Common myeloid progenitor, CD34-positive (primary cell): Measurements from ENCODE around the gene MPIG6B.

Source experiments
- CTCF ChIA-PET: fragments of 350-600 bp; sonication (Branson Sonifier 250); formaldehyde crosslinking; loops from one replicate; lab custom pipeline; 2021; ENCODE audit warnings: antibody characterized with exemption; lab: Charles Lee
- POLR2A ChIA-PET: fragments of 350-600 bp; sonication (Branson Sonifier 250); formaldehyde crosslinking; loops from one replicate; lab custom pipeline; 2021; ENCODE audit warnings: antibody characterized with exemption; lab: Charles Lee
- DNase-seq, 3 donors: peaks; one replicate each; pipeline versions ENCODE4 v3.0.0 to v3.0.0-alpha.2; 2013
- H3K27ac ChIP-seq, 2 experiments: 1 replicate in 1 of 2; 2 replicates in 1 of 2; pipeline ENCODE4 v1.7.0; 2013; ENCODE audit warnings: inconsistent platforms in 2 of 2, low read length in 2 of 2, mild to moderate bottlenecking in 2 of 2, low read depth in 1 of 2, moderate library complexity in 1 of 2; ENCODE audit not compliant: severe bottlenecking in 2 of 2, insufficient read depth in 1 of 2, poor library complexity in 1 of 2
- H3K27me3 ChIP-seq, 5 experiments: replicated peaks in 2 of 5; 1 replicate in 3 of 5; 2 replicates in 2 of 5; pipeline versions ENCODE4 v1.6.1 to v1.7.0; 2013; ENCODE audit warnings: low read length in 4 of 5, mild to moderate bottlenecking in 2 of 5, moderate library complexity in 2 of 5, inconsistent platforms in 1 of 5; ENCODE audit not compliant: insufficient read depth in 5 of 5, control insufficient read depth in 4 of 5
- H3K36me3 ChIP-seq, 4 experiments: 1 replicate in 2 of 4; 2 replicates in 2 of 4; pipeline versions ENCODE4 v1.6.1 to v1.7.0; 2013; ENCODE audit warnings: low read length in 3 of 4, control low read depth in 1 of 4, mild to moderate bottlenecking in 1 of 4; ENCODE audit not compliant: control insufficient read depth in 4 of 4, insufficient read depth in 4 of 4
- H3K4me1 ChIP-seq, 4 experiments: 1 replicate in 3 of 4; 2 replicates in 1 of 4; pipeline versions ENCODE4 v1.6.1 to v1.7.1; 2013; ENCODE audit warnings: low read length in 3 of 4, mild to moderate bottlenecking in 3 of 4, control low read depth in 1 of 4, inconsistent platforms in 1 of 4, moderate library complexity in 1 of 4; ENCODE audit not compliant: control insufficient read depth in 4 of 4, insufficient read depth in 4 of 4; ENCODE audit errors: control extremely low read depth in 1 of 4
- H3K4me3 ChIP-seq, 7 experiments: 1 replicate in 4 of 7; 2 replicates in 3 of 7; pipeline versions ENCODE4 v1.5.1 to v1.7.0; 2013; ENCODE audit warnings: mild to moderate bottlenecking in 7 of 7, low read length in 6 of 7, moderate library complexity in 6 of 7, inconsistent platforms in 2 of 7, low read depth in 2 of 7, control low read depth in 1 of 7; ENCODE audit not compliant: insufficient read depth in 4 of 7, control insufficient read depth in 1 of 7; ENCODE audit errors: extremely low read depth in 1 of 7
- H3K9me3 ChIP-seq, 5 experiments: 1 replicate in 4 of 5; 2 replicates in 1 of 5; pipeline versions ENCODE4 v1.6.1 to v1.7.1; 2013; ENCODE audit warnings: low read length in 4 of 5, mild to moderate bottlenecking in 2 of 5, inconsistent platforms in 1 of 5, low read depth in 1 of 5, moderate library complexity in 1 of 5; ENCODE audit not compliant: control insufficient read depth in 4 of 5, insufficient read depth in 2 of 5; ENCODE audit errors: control extremely low read depth in 1 of 5
- WGBS: methylation state at CpG from one replicate; pipeline ENCODE4 v1.1.5; 2013; ENCODE audit not compliant: insufficient coverage; 5-methylcytosine and 5-hydroxymethylcytosine counted together

MPIG6B gene

DNA sequence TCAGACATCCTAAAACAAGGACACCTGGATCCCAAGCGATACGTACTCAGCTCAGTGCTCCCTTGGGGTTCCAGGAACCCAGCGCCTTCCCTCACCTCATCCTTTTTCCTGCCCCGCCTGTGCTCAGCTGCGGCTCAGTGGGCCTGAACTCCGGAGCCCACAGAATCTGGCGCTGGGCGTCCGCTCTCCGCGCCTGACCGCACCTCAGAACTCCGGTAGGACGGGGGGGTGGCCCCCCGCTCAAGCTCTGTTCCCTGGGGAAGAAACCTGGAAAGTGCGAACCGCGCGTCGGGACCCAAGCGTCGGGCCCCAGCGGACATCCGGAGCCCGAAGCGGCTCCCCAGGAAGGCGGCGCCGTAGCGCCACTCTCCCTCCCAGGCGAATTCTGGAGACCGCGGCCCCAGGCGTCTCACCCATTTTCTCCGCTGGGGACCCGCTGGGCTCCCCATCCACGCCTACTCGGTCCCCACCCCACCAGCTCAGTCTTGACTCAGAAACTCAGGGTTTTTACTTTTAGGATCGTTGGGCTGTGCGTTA, 42.0 kb upstream of the MPIG6B start:
- ChIA-PET CTCF (interaction anchor here (0.6 to 3.3 kb wide), 15 partner anchors 10 to 242 kb away, joined by 3 to 17 read pairs (median 4); partner anchors contain the start of genes ABHD16A, C6orf47 and LY6G5B), POLR2A (interaction anchor here (0.6 to 0.9 kb wide), 2 partner anchors 10 to 115 kb away, joined by 3 read pairs; partner anchors contain the start of gene VARS1)
- Histone ChIP-seq H3K9me3 (no peaks in the 10 kb centered on the region), H3K4me1 (peaks cover 0 to 38% (median 35%) of the 10 kb centered on the region in 4 experiments), H3K4me3 (peak overlapping the region; percentile 60 to 89 (median 79)), H3K27me3 (no peaks in the 10 kb centered on the region), H3K36me3 (peaks cover 0 to 17% (median 14%) of the 10 kb centered on the region in 4 experiments), H3K27ac (peak overlapping the region in 1 of 2 experiments; percentile 1)
- peak in 2 of 3 donors; percentile 66 to 68 for DNase-seq
- 0% methylated on average over 38 of the region's 40 CpGs for WGBS

DNA sequence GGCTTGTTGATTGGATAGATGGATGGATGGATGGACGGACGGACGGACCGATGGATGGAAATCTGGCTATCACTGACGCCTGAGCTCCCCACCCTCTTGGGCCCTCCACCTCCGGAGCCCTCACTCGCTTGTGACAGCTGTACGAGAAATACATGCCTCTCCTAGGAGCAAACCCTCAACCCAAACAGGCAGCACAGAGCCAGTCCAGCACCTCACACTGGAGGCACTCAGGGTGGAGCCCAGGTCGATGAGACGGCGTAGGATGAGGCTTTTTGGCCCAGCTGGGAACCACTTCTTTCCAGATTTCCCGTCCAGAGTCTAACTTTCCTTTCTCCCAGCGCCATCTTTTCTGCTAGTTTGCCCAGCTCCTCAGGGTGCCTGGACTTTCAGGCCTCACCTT, 39.6 kb upstream of the MPIG6B start:
- Histone ChIP-seq H3K36me3 (peaks cover 0 to 38% (median 38%) of the 10 kb centered on the region in 4 experiments), H3K9me3 (no peaks in the 10 kb centered on the region), H3K4me1 (peaks cover 0 to 38% (median 32%) of the 10 kb centered on the region in 4 experiments), H3K4me3 (peak overlapping the region in 3 of 7 experiments; percentile 42 to 63 (median 46)), H3K27me3 (no peaks in the 10 kb centered on the region), H3K27ac (no peak overlapping the region)
- WGBS, result 98% methylated on average over 12 of the region's 13 CpGs
- POLR2A ChIA-PET, result no interaction called here
- no peak for DNase-seq
- CTCF ChIA-PET, result interaction anchor here (1.3 to 7.8 kb wide), 3 partner anchors 17 to 43 kb away, joined by 3 to 51 read pairs (median 6); partner anchors contain the start of gene ABHD16A

DNA sequence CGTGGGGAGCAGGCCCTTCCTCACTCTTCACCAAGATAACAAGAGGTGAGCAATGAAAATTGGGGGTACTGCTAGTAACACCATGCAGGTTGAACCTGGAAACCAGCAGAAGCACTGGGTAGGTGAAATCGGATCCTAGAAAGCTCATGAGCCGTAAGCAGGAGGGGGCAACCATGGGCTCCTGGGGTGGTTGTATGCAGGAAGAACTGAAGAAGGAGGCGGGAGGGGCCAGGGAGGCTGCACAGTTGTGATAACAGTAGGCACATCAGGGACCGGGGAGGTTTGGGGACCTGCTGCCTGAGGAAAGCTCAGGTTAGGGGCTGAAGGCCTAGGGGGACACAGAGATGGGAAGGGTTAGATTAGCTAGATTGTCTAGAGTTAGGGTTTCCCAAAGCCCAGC, 36.7 kb upstream of the MPIG6B start:
- WGBS, result 86% methylated on average over 4 of the region's 5 CpGs
- ChIA-PET POLR2A (no interaction called here), CTCF (interaction anchor here (0.8 to 7.8 kb wide), 4 partner anchors 14 to 135 kb away, joined by 3 to 51 read pairs (median 4); partner anchors contain the start of gene ABHD16A)
- H3K36me3 ChIP-seq, result peaks cover 12 to 67% (median 62%) of the 10 kb centered on the region in 4 experiments
- peak overlapping the region in 1 of 2 experiments; percentile 7 for H3K27ac ChIP-seq
- no peak for DNase-seq
- H3K4me1 ChIP-seq, result peaks cover 0 to 14% (median 7%) of the 10 kb centered on the region in 4 experiments
- H3K4me3 ChIP-seq, result no peak overlapping the region
- H3K9me3 ChIP-seq, result no peaks in the 10 kb centered on the region
- H3K27me3 ChIP-seq, result no peaks in the 10 kb centered on the region

DNA sequence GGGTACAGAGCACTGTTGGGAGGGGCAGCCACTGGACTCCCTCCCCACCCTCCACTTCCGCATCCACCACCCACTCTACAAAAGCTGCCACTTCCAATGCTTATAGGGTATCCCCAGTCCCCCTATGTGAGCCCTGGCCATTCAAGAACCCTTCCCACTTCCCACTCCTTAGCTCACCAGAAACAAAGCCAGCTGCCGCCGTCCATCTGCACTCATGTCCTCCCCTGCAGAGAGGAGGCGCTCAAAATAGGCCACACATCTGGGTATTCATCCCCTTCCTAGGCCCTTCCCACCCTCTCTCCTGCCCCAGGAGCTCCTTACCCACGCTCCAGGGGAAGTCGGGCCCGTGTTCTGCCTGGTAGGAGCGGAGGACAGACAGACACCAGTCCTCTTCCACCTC, 35.9 kb upstream of the MPIG6B start:
- POLR2A ChIA-PET, result interaction anchor here (1.0 kb wide), 1 partner anchor 16 kb away, joined by 3 read pairs; the partner anchor contains the start of gene ABHD16A
- Histone ChIP-seq H3K27me3 (no peaks in the 10 kb centered on the region), H3K4me3 (no peak overlapping the region), H3K9me3 (no peaks in the 10 kb centered on the region), H3K36me3 (peaks cover 12 to 74% (median 68%) of the 10 kb centered on the region in 4 experiments), H3K4me1 (peaks cover 0 to 11% (median 3%) of the 10 kb centered on the region in 4 experiments), H3K27ac (no peak overlapping the region)
- no peak for DNase-seq
- CTCF ChIA-PET, result interaction anchor here (1.3 to 7.8 kb wide), 3 partner anchors 13 to 43 kb away, joined by 3 to 51 read pairs (median 4); partner anchors contain the start of gene ABHD16A
- WGBS, result 87% methylated on average over 4 of the region's 8 CpGs

DNA sequence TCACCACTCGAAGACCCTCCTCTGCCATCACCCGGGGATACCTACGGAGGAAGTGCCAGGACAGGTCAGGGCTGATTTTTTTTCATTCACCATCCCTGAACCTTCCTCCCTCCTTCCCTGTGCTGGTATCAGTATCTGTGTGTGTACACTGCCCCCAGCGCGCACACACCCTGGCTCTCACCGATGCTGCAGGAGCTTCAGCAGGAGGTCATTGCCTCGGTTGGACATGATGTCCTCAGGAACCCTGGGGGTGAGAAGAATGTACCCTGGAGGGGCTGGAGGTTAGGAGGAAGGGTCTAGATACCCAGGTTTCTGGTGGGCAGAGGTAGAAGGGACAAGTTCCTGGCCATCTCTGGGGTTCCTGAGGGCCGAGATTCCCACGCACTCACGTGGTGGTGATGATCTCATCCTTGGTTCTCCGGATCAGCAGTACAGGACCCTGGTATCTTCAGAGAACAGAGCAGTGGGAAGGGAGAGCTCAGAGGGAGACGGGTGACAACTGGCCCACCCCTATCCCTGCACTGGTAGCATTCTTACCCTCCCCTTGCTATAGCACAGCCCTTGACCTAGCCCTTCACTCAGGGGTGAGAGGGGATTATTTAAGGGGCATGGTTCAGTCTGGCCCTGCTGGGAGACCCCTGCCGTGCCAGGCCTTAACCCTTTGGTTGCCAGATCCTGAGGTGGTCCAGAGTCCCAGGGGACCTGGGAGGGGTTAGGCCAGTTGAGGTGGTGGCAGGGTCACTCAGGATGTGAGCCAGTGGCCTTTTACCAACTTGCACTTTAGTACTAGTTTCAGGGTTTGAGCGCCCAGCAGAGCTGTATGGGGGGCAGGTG, 35.1 kb upstream of the MPIG6B start:
- no peak for DNase-seq
- Histone ChIP-seq H3K27me3 (no peaks in the 10 kb centered on the region), H3K4me3 (no peak overlapping the region), H3K4me1 (peaks cover 0 to 5% (median 1%) of the 10 kb centered on the region in 4 experiments), H3K36me3 (peaks cover 12 to 81% (median 74%) of the 10 kb centered on the region in 4 experiments), H3K27ac (peak overlapping the region in 1 of 2 experiments; percentile 12), H3K9me3 (no peaks in the 10 kb centered on the region)
- POLR2A ChIA-PET, result interaction anchor here (1.0 kb wide), 1 partner anchor 15 kb away, joined by 3 read pairs; the partner anchor contains the start of gene ABHD16A
- CTCF ChIA-PET, result interaction anchor here (7.8 kb wide), 1 partner anchor 13 kb away, joined by 51 read pairs; the partner anchor contains the start of gene ABHD16A
- 98% methylated on average over 10 of the region's 14 CpGs for WGBS

DNA sequence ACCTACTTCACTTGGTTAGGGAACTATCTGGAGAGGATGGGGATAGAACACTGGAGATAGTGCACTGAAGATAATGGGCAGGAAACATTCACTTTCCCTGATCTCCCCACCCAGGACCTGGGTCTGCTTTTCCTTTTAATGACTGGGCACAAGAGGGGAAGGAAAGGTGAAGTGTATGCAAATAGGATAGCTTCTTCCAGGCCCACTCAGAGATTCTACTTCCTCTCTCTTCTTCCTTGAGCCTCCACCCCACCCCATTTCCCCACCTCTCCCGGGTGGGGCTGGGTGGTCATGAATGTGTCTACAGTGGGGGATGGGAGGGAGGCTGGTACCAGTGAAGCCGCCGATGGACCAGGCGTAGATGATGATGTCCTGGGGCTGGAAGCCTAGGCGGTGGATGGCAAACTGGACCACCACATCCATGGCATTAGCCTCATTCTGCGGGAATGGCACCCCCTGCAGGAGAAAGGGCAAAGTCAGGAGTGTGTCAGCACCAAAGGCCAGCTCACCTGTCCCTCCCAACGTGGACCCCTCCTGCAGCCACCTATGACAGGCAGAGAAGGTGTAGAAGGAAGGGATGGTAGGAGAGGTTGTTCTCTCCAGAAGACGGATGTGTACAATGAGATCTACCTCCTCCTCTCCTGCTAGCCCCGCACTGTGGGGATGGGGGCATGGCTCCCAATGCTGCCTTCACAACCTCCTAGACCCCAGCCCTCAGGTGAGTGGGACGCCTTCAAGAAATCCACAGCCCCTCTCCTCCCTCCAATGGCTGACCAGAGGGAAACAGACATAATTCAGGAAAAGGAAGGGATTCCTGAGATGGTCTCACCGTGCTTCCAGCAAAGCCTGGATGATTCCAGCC, 33.7 kb upstream of the MPIG6B start:
- H3K36me3 ChIP-seq, result peaks cover 12 to 93% (median 77%) of the 10 kb centered on the region in 4 experiments
- ChIA-PET POLR2A (no interaction called here), CTCF (interaction anchor here (0.9 to 7.8 kb wide), 12 partner anchors 10 to 145 kb away, joined by 3 to 51 read pairs (median 4); partner anchors contain the start of genes ABHD16A, C6orf47, LY6G5B and LY6G6C)
- H3K27me3 ChIP-seq, result no peaks in the 10 kb centered on the region
- peak in 1 of 3 donors; percentile 17 for DNase-seq
- no peak overlapping the region for H3K4me3 ChIP-seq
- H3K27ac ChIP-seq, result peak overlapping the region in 1 of 2 experiments; percentile 77
- 98% methylated on average over 6 of the region's 11 CpGs for WGBS
- H3K9me3 ChIP-seq, result no peaks in the 10 kb centered on the region
- H3K4me1 ChIP-seq, result no peaks in the 10 kb centered on the region
